Measurements from ENCODE around the gene DAGLB. TPM values are rescaled to one million over a fixed set of nuclear protein-coding genes. Genes with fewer than 3 reads are reported as not detected.
"Not testable (repeated sequence)": the region's sequence is repeated elsewhere in the genome, so short reads cannot be mapped to it uniquely, and the experiment has no call there.

The DAGLB gene
- total RNA-seq, 1 donor from 2014 or later: 12.6 TPM

DNA sequence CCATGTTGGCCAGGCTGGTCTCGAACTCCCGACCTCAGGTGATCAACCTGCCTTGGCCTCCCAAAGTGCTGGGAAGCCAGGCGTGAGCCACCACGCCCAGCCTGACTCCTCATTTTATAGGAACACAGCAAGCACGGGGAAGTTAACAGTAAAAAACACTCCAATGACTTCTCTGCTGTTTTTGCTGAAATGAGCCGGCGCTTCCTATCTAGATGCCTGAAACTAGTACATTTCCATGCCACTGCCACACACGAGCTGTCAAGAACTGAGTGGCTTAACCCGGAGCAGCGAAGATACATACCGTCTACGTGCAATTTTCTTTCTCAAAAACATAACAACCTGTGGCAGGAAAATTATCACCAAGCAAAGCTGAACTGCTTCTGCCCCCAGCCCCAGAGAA, 16.8 kb downstream of the DAGLB start:
- DNase-seq: no peak

DNA sequence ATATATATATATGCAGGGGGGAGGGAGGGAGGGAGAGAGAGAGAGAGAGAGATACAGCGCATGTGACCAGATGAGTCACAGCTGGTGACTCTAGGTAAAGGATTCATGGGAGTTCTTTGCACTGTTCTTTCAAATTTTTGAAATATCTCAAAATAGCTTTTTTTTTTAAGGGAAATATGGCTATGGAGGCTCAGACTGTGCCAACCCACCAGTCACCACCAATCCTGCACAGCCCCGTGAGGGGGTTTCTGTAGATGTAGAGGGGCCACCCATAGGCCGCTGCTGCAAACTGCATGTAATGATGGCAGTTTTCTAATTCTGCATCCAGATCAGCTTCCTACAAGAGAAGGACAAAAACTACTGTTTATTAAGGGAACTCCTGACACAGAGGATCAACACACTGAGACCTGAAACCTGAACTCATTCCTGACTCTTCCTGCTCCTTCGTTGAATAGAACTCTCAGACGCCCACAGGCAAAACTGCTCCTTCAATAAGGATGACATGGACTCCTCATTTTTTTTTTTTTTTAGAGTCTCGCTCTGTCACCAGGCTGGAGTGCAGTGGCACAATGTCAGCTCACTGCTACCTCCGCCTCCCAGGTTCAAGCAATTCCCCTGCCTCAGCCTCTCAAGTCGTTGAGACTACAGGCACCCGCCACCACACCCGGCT, 17.3 kb downstream of the DAGLB start:
- no peak for DNase-seq

DNA sequence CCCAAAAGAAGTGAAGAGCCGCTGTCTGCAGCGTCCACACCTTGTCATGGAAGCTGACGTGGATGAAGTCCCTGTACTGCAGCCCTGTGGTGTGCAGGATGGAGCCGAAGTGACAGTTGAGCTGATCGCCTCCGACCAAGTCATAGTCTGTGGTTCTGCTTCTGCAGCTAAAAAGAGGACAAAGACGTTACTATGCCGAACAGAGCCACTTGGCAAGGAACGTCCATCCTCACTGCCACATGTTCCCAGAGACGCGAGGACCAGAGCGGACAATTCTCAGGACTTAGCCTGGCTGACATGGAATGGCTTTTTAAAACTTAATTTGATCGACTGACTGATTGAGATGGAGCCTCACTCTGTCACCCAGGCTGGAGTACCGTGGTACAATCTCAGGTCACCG, 21.8 kb downstream of the DAGLB start:
- no peak for DNase-seq

DNA sequence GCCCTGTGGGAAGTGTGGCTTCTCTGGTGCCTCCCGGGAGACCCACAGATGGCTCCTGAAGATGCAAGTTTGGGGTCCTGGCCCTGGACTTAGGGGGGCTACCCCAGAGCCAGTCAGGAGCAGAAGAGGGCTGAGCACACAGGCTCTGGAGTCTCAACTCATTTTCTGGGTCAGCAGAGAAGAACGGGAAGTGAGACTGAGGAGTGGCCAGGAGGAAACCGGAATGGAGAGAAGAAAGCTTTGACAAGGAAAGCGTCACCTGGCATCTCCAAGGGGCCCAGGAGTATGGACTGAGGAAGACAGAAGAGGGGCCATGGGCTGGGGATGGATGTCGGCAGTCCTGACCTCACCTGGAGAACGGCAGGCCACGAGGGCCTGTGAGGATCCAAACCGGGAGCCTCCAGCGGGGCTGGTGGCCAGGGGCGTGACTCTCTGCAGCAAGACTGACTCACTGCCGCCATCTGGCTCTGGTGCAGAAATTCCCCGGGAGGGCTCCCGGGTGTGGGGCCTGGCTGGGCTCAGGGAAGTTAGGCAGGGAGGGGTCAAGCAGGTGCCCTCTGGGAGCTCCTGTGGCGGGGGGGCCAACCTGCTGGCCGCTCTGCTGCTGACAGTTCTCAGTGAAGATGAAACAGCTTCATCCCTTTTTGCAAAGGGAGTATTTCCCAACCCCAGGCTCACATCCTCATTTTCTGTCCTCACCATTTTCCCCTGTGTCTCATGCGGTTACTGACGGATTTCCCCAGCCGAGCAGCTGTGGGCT, 23.6 kb downstream of the DAGLB start:
- DNase-seq: no peak

DNA sequence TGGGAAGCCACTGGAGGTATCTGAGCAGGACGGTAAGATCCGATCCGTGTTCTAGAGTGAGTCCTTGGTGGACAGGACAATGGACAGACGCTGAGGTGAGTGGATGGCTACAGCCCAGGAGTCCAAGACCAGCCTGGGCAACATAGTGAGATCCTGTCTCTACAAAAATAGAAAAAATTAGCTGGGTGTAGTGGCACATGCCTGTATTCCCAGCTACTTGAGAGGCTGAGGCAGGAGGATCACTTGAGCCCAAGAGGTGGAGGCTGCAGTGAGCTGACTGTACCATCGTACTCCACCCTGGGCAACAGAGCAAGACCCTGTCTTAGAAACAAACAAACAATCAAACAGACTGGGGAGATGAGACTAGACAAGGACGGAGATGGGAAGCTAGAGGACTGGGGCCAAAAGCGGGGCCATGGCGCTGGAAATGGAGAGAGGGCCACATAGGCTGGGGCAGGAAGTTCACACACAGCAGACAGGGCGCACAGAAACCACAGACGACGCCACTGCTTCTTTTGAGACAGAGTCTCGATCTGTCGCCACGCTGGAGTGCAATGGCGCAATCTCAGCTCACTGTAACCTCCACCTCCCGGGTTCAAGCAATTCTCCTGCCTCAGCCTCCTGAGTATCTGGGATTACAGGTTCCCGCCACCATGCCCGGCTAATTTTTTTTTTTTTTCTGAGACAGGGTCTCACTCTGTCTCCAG, 24.7 kb downstream of the DAGLB start:
- no peak for DNase-seq

DNA sequence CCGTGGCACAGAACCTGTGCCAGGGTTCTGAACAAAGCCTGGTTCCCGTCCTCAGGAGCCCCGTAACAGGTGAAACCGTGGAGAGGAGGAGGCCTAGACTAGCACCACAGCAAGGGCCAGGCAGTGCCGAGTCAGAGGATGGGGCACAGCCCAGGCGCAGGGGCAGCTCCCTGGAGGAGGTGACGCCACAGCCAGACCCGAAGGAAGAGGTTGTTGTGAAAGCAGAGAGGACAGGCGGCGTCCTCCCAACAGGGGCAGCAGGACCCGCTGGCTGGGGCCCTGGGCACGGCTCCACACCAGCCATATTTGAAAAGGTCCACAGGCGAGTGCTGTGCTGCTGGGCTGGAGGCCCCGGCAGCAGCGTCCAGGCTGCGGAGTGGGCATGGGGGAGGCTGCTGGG, 25.7 kb downstream of the DAGLB start:
- DNase-seq: no peak

DNA sequence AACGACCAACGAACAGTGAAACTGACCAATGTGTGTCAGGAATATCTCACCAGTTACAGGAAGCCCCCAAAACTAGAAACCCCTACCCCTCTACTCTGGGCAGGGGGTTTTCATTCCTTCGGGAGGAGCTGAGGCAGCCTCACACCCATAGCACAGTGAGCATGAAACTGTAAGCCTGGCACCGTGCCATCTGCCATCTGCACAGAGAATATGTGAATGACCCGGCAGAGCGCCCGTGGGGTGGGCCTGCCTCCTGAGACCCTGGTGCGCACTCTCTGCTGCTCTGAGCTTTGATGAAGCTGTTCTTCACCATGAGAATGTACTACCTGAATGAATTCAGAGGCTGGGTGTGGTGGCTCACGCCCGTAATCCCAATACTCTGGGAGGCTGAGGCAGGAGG, 27.1 kb downstream of the DAGLB start:
- DNase-seq: no peak

DNA sequence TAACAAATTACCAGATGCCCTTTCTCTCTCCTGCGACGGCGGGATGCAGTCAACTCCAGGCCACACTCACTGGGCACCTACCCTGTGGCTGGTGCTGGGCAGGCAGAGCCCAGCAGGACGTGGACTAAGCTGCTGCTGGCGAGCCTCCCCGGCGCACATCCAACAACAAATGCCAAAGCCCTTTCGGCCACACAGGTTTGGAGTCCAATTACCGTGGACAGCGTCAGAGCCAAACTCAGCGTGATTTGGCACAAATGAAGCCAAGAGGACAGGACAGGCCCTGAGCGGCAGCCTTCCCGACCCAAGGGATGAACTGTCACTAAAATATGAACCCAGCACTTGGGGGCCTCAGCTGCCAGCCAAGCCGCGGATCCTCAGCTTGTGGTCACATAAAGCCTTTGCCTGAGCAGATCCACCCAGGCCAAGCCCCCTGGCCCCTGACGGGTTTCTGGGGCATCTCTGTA, 28.4 kb downstream of the DAGLB start:
- no peak for DNase-seq

DNA sequence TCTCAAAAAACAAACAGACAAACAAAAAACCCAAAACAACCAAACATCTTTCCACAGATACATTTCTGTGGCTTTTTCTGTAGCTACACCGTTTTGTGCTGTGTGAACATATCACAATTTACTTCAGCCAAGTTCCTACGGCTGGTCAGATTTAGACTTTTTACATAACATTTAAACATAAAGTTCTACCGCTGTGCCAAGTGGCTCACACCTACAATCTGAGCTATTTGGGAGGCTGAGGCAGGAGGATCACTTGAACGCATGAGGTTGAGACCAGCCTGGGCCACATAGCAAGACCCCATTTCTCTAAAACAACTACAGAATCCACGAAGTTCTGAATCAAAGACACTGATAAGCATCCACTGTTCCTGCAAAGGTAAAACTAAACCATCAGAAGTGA, 30.3 kb downstream of the DAGLB start:
- DNase-seq: no peak

DNA sequence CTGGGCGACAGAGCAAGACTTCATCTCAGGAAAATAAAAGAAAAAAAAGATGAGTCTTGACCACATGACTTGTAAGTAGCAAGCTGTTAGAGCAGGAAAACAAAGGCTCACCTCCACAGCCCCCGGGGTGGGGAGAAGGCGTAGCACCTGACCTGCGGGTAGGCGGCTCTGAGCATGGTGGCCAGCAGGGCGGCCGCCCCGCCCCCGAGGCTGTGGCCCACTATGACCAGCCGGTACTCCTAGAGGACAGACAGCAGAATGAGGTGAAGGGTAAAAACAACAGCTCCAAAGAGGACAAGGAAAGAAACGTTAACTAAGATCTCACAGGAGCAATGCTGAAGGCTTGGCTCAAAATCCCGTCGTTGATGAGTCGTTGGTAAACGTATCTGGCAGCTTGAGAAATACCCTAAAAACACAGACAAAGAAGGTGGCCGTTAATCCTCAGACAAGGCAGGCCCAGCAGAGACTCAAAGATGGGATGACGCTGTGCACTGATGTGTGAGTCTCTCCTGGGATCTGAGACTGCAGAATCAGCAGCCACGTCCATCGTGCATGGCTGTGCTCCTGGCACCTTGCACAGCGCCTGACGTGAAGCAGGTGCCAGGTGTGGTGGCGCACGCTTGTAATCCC, 31.1 kb downstream of the DAGLB start:
- no peak for DNase-seq

DNA sequence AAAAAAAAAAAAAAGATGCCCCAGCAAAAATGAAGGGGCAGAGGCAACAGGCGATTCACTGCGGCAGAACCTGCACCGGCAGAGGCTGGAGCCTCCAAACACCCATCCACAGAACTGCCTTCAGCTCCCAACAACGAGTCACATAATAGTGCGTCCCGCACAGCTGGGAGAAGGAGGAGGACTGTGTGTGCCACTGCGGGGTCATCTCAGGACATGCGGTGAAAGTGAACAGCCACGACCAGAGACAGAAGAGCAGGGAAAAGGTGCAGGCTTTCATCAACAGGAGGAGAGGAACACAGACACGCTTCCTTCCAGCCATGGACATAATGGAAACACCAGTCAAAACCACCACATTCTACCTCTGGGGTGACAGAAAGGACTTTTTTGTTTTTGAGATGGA, 34.1 kb downstream of the DAGLB start:
- DNase-seq: no peak

DNA sequence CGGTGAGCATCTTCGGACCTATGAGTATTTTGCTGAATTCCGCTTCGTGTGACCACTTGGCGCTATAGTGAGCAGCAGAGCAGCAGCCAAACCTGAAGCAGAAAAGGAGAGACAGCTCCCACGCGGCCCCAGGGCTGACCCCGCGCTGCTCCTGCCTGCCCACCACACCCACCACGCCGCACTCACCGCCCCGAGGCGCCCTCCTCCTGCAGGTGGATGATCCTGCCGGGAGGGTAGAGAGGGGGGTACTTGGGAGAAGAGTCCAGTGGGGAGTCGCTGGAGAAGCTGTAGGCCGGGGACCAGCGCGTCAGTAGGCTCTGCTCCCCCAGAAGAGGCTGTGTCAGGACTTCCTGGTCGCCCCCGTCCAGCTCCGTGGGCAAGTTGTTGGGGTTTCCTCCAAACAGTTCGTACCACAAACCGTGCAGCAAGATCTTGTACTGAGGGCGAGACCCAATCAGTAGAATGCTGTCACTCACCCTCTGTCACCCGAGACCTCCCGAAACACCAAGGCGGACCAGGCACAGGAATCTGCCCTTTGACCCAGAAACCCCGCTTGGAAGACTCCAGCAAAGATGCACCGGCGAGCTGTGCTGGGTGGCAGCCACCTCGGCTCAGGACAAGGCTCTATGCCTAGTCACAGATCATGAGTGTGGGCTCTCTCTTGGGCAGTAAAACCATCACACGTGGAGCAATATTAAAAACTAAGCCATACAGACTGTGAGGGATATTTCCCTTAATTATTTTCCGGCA, 37.6 kb downstream of the DAGLB start:
- no peak for DNase-seq

DNA sequence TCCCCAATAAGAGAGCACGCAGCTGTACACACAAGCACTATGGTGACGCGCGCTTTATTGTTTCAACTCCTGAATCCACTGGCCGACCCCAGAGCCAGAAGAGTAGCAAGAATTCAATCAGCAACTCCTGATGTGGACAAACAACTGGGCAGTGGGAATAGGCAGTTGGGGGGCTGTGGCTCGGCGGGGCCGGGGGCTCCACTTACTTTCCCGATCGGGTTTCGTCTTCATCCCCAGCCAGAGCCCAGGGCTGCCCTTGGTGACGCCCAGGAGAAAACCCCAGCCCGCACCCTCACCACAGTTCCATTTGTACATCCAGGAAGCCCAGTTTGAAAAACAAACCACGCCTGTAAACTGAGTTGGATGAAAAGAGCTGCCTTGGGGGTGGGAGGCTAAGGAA, 38.7 kb downstream of the DAGLB start:
- no peak for DNase-seq

DNA sequence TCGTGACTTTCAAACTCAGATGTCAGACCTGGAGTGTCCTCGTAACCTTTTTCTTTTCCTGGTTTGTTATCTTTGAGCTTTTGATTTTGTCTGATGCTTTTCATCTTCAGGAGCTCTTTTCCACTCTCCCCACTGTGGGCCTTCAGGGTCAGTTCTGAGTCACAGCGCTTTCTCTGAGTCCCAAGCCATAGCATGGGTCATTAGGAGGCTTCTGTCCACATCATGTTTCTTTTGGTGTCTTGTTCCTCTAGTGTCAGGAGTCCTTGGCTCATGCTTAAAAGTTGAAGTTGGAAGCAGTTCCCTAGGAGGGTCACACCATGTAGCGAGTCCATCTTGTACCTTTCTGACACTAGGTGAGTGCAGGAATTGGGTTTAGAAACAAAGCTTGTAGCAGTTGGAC, 40.3 kb downstream of the DAGLB start:
- DNase-seq: no peak

DNA sequence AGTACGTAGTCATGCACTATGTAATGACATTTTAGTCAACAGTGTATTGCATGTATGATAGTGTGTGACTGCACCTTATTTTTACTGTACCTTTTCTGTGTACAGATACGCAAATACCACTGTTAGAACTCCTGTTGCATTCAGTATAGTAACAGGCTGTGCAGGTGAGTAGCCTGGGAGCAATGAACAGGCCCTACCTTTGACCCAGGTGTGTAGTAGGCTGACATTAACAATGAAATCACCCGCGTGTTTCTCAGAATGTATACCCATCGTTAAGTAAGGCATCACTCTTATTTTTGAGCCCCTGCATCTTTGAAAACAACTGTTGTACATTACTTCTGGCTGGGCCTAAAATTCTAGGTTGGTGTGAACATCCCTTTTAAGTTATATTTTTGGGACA, 41.6 kb downstream of the DAGLB start:
- no peak for DNase-seq

DNA sequence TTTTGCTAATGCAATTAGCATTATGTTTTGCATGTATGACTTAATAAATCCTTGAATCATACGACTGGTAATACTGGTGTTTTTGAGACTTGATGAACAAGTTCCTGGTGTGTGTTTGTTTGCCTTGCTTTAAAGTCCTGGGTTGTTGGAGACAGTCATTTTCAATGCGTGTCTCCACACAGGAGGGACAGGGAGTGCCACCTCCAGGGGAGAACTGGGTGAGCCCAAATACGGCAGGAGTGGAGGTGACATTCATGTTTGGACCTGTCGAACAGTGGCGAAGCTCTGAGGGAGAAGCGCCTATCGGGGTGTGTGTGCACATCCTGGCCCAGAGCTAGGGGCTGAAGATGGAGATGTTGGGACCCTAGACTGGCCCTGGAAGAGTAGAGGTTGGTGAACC, 43.8 kb downstream of the DAGLB start:
- DNase-seq: no peak

DNA sequence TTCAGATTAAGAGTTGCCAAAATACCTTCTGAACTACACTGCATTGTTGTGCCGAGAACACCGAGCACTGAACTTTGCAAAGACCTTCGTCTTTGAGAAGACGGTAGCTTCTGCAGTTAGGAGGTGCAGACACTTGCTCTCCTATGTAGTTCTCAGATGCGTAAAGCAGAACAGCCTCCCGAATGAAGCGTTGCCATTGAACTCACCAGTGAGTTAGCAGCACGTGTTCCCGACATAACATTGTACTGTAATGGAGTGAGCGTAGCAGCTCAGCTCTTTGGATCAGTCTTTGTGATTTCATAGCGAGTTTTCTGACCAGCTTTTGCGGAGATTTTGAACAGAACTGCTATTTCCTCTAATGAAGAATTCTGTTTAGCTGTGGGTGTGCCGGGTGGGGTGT, 45.0 kb downstream of the DAGLB start:
- no peak for DNase-seq

DNA sequence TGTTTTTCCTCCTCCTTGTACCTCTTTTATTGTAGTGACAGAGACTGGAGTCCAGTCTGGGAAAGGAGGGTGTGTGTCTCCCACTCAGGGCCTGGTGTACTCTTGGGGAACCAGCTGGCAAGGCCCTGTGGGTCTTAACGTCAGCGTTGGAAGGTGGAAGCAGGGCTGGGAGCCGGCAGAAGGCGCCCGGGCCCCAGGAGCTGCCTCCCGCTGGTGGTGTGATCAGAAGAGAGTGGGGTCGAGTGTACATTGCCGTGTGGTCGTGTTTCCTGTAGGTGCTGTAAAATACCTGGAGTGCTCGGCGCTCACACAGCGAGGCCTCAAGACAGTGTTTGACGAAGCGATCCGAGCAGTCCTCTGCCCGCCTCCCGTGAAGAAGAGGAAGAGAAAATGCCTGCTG, 45.7 kb downstream of the DAGLB start:
- DNase-seq: no peak

DNA sequence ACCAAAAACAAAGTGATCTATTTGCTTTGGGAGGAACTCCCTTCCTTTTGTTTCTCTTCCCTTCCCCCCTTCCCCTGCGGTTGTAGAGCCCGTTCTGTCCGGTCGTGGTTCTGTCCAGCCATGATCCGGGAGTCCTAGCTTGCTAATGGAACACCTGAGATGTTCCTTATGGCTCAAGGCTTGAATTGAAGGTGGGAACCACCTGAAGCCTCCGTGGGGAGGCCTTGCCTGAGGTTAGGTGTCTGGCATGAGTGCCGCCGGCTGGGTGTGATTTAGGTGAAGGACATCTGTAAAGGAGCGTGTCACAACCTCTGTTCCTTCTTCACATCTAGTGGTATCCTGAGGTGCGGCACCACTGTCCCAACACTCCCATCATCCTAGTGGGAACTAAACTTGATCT, 46.2 kb downstream of the DAGLB start:
- no peak for DNase-seq

DNA sequence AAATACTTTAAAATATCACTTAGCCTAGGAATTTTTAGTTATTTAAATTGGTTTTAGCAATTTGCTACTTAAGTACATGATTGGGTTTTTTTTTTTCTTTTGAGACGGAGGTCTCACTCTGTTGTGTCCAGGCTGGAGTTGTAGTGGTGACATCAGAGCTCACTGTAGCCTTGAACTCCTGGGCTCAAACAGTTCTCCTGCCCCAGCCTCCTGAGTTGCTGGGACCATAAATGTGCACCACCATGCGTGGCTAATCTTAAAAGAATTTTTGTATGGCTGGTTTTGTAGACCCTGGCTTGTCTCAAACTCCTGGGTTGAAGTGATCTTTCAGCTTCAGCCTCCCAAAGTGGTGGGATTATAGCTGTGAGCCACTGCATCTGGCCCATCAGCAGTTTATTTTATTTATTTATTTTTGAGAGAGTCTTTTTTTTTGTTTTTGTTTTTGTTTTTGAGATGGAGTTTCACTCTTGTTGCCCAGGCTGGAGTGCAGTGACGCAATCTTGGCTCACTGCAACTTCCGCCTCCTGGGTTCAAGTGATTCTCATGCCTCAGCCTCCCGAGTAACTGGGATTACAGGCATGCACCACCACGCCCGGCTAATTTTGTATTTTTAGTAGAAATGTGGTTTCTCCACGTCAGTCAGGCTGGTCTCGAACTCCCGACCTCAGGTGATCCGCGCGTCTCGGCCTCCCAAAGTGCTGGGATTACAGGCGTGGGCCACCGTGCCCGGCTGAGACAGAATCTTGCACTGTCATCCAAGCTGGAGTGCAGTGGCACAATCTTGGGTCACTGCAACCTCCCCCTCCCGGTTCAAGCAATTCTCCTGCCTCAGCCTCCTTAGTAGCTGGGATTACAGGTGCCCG, 47.3 kb downstream of the DAGLB start:
- not testable (repeated sequence) for DNase-seq

DNA sequence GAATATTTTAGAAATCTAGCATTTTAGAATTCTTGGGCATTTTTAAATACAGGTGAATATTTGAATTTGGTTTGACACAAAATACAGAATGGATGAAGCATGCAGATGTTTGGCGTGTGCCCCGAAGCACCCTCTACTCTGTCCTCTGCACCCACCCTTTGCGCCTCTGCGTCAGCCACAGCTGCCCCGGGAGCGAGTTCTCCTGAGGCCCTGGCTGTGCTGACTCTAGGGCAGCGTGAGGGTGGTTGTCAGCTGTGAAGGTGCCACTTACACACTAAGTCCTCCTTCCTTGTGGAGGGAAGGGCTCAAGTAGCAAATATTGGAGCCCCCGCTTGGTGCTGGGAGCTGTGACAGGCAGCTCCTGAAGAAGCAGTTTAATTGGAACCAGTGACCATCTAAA, 48.4 kb downstream of the DAGLB start:
- DNase-seq: no peak

All from skin of body (tissue), 2 donors.